BJ (cell line): Measurements from ENCODE around the gene RHEB. TPM values are rescaled to one million over a fixed set of nuclear protein-coding genes. Genes with fewer than 3 reads are reported as not detected.

Source experiments
- CTCF ChIA-PET: fragments of 350-600 bp; formaldehyde crosslinking; extraction: SDS; loops from one replicate; lab custom pipeline; 2021; ENCODE audit warnings: antibody characterized with exemption, inconsistent platforms; lab: Yijun Ruan, JAX
- POLR2A ChIA-PET: fragments of 300-600 bp; sonication (Branson Sonifier 250); formaldehyde crosslinking; extraction: SDS; loops from one replicate; lab custom pipeline; 2021; ENCODE audit warnings: antibody characterized with exemption; lab: Charles Lee
- DNase-seq: peaks from one replicate; pipeline ENCODE4 v3.0.0-alpha.2; 2011; ENCODE audit warnings: low read depth
- H3K27me3 ChIP-seq: 2 replicates; pipeline ENCODE4 v1.6.0; 2011; ENCODE audit warnings: low read length; ENCODE audit not compliant: control insufficient read depth, insufficient read depth
- H3K36me3 ChIP-seq: 2 replicates; pipeline ENCODE4 v1.5.1; 2011; ENCODE audit warnings: low read length; ENCODE audit not compliant: control insufficient read depth, insufficient read depth
- H3K4me3 ChIP-seq: 2 replicates; pipeline ENCODE4 v1.5.1; 2011; ENCODE audit warnings: low read depth, mild to moderate bottlenecking, control low read depth, low read length
- polyA plus RNA-seq: library from polyadenylated mRNA; depleted of rRNA; stranded (reverse); fragments of >200 nt; gene quantifications from 2 replicates; pipeline ENCODE4 v1.2.3, GENCODE V29; 2011
- TF ChIP-seq, protein P1 (sequence below): IDR thresholded peaks from 2 replicates; pipeline ENCODE4 v1.5.1; 2011; ENCODE audit warnings: low read depth, mild to moderate bottlenecking, control low read depth, inconsistent platforms, low read length, moderate library complexity; ENCODE audit not compliant: insufficient read depth

RHEB gene
- polyA plus RNA-seq, 1 experiment = 45.4 TPM

DNA sequence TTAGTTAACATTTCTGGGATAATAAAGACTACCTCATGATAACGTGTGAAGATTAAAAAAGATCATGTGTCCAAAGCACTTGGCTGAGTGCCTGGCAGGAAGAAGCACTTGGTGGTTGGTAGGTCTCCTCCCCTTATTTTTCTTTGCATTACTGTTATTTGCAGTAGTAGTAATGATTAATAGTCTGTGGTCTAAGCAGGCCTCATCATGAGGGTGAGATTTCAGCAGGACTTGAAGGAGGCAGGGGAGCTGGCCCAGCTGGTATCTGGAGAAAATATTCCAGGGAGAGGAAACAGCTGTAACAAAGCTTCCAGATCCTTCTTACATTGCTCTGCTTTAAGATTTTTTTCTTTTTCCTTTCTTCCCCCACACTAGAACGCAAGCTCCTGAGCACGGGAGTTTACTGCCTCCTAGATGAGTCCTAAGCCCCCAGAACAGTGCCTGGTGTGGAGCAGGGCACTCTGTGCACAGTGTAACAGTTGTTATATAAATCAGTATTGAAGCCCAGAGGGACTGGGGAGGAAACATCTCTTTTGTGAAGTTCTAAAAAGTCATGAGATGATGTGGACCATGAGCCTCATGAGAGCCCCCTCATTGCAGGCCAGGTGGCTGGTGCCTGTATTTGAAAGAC lies 31.1 kb upstream of the RHEB start:
- DNase-seq = no peak
- peaks cover 7% of the 10 kb centered on the region for H3K27me3 ChIP-seq
- TF ChIP-seq, protein P1, sequence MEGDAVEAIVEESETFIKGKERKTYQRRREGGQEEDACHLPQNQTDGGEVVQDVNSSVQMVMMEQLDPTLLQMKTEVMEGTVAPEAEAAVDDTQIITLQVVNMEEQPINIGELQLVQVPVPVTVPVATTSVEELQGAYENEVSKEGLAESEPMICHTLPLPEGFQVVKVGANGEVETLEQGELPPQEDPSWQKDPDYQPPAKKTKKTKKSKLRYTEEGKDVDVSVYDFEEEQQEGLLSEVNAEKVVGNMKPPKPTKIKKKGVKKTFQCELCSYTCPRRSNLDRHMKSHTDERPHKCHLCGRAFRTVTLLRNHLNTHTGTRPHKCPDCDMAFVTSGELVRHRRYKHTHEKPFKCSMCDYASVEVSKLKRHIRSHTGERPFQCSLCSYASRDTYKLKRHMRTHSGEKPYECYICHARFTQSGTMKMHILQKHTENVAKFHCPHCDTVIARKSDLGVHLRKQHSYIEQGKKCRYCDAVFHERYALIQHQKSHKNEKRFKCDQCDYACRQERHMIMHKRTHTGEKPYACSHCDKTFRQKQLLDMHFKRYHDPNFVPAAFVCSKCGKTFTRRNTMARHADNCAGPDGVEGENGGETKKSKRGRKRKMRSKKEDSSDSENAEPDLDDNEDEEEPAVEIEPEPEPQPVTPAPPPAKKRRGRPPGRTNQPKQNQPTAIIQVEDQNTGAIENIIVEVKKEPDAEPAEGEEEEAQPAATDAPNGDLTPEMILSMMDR = no peak
- POLR2A ChIA-PET = no interaction called here
- H3K36me3 ChIP-seq = no peaks in the 10 kb centered on the region
- H3K4me3 ChIP-seq = no peak overlapping the region
- CTCF ChIA-PET = interaction anchor here (1.3 kb wide), 1 partner anchor 12 kb away, joined by 4 read pairs; no protein-coding TSS in a partner anchor

DNA sequence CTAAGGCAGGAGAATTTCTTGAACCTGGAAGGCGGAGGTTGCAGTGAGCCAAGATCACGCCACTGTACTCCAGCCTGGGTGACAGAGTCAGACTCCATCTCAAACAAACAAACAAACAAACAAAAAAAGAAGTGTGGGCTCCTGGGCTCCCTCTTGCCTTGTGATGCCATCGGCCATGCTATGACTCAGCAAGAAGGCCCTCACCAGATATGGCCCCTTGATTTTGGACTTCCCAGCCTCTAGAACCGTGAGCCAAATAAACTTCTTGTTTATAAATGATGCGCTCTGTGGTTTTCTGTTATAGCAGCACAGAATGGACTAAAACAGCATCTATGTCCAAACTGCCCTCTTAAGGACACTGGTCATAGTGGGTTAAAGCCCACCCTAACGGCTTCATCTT lies 29.9 kb upstream of the RHEB start:
- TF ChIP-seq, protein P1 = no peak
- Histone ChIP-seq H3K27me3 (peaks cover 8% of the 10 kb centered on the region), H3K36me3 (no peaks in the 10 kb centered on the region), H3K4me3 (no peak overlapping the region)
- DNase-seq = no peak
- POLR2A ChIA-PET = no interaction called here
- CTCF ChIA-PET = no interaction called here

DNA sequence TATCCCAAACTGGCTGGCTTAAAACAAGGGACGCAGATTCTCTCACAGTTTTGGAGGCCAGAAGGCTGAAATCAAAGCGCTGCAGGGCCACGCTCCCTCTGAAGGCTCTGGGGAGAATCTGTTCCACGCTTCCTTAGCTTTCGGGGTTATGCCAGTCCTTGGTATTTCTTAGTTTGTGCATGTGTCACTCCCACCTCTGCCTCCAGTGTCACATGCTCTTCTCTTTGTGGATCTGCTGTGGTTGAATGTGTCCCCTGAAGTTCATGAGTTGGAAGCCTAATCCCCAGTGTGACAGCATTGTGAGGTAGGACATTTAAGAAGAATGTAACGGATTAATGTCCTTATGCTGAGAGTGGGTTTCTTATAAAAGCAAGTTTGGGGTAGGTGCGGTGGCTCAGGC lies 29.4 kb upstream of the RHEB start:
- TF ChIP-seq, protein P1 = no peak
- POLR2A ChIA-PET = no interaction called here
- CTCF ChIA-PET = no interaction called here
- no peak for DNase-seq
- H3K36me3 ChIP-seq = no peaks in the 10 kb centered on the region
- no peak overlapping the region for H3K4me3 ChIP-seq
- H3K27me3 ChIP-seq = peaks cover 8% of the 10 kb centered on the region

DNA sequence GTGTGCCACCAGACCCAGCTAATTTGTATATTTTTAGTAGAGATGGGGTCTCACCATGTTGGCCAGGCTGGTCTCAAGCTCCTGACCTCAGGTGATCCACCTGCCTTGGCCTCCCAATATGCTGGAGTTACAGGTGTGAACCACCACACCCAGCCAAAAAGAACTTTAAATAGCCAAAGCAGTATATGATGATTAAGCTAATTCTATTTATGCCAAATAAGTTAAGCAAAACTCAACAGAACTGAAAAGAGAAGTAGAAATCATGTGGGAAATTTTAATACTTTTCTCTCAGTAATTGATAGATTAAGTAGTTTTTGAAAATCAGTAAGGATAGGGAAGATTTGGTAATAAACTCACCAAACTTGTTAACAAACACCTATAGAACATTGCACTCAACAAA lies 24.5 kb upstream of the RHEB start:
- no peaks in the 10 kb centered on the region for H3K36me3 ChIP-seq
- peaks cover 12% of the 10 kb centered on the region for H3K27me3 ChIP-seq
- DNase-seq = no peak
- TF ChIP-seq, protein P1 = no peak
- no peak overlapping the region for H3K4me3 ChIP-seq
- ChIA-PET CTCF (interaction anchor here (1.4 kb wide), 1 partner anchor 17 kb away, joined by 3 read pairs; no protein-coding TSS in a partner anchor), POLR2A (no interaction called here)

DNA sequence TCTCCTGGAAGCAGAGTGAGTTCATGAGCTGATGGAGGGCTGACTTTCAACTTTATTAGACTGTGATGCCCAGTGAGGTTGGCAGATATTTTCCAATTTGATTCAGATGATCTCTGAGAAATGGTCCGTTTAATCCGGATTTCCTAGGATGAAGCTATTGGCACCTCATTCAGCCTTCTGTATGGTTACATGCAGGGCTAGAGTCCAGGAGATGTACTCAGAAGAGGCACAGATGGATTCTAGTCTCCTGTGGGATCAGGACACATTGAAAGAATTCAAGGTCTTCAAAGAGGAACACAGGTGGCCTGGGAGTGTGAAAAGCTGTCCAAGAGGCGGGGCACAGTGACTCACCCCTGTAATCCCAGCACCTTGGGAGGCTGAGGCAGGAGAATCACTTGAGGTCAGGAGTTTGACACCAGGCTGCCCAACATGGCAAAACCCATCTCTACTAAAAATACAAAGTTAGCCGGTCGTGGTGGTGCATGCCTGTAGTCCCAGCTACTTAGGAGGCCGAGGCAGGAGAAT lies 23.0 kb upstream of the RHEB start:
- DNase-seq = no peak
- Histone ChIP-seq H3K36me3 (no peaks in the 10 kb centered on the region), H3K4me3 (no peak overlapping the region), H3K27me3 (peaks cover 10% of the 10 kb centered on the region)
- TF ChIP-seq, protein P1 = no peak
- CTCF ChIA-PET = no interaction called here
- POLR2A ChIA-PET = no interaction called here
